Activated T-cell treated with anti-CD3 and anti-CD28 coated beads, Interleukin-2, amount 50 U/mL, for 48 hours (primary cell): ENCODE results near the gene CD47.

ENCODE experiments used
- DNase-seq, 2 experiments: peaks; one replicate each; pipeline ENCODE4 v3.0.0-alpha.2; 2020

Gene CD47

GRCh38 chr3:108090701-108091497 lies at the start of gene CD47:
Gene CD47, minus strand, starts transcription at chr3:108091031. Its CDS starts 123 bp downstream, at chr3:108090908.
- peak; percentile 93 to 97 for DNase-seq

- DNase-seq, result no peak
Observed at GRCh38 chr3:108137460-108137814, 46.6 kb upstream of the CD47 start.

GRCh38 chr3:108136561-108137459 lies 46.0 kb upstream of the CD47 start:
- DNase-seq, result no peak

GRCh38 chr3:108134555-108134880 lies 43.7 kb upstream of the CD47 start:
- no peak for DNase-seq

- DNase-seq, result no peak
Observed at GRCh38 chr3:108133858-108134554, 43.2 kb upstream of the CD47 start.

GRCh38 chr3:108133048-108133369 lies 42.2 kb upstream of the CD47 start:
- no peak for DNase-seq

- no peak for DNase-seq
Observed at GRCh38 chr3:108131475-108132134, 40.8 kb upstream of the CD47 start.

- DNase-seq, result no peak
Observed at GRCh38 chr3:108130701-108131474, 40.1 kb upstream of the CD47 start.

- DNase-seq, result no peak
Observed at GRCh38 chr3:108130236-108130635, 39.4 kb upstream of the CD47 start.

- peak; percentile 63 to 68 for DNase-seq
Observed at GRCh38 chr3:108127301-108127988, 36.6 kb upstream of the CD47 start.

- no peak for DNase-seq
Observed at GRCh38 chr3:108126348-108126747, 35.5 kb upstream of the CD47 start.

- peak; percentile 66 to 70 for DNase-seq
Observed at GRCh38 chr3:108125550-108126071, 34.8 kb upstream of the CD47 start.

- no peak for DNase-seq
Observed at GRCh38 chr3:108125153-108125543, 34.3 kb upstream of the CD47 start.

GRCh38 chr3:108124337-108125152 lies 33.7 kb upstream of the CD47 start:
- DNase-seq, result peak; percentile 80 to 82

- no peak for DNase-seq
Observed at GRCh38 chr3:108123326-108123725, 32.5 kb upstream of the CD47 start.

- no peak for DNase-seq
Observed at GRCh38 chr3:108122276-108122675, 31.4 kb upstream of the CD47 start.

- no peak for DNase-seq
Observed at GRCh38 chr3:108119398-108120104, 28.7 kb upstream of the CD47 start.

GRCh38 chr3:108118038-108118768 lies 27.4 kb upstream of the CD47 start:
- no peak for DNase-seq

- DNase-seq, result no peak
Observed at GRCh38 chr3:108117241-108117775, 26.5 kb upstream of the CD47 start.
